GM10266 (cell line): ENCODE measurements around the gene MYOCOS.
"Not testable (repeated sequence)": the region's sequence is repeated elsewhere in the genome, so short reads cannot be mapped to it uniquely, and the experiment has no call there.

Experiments
- DNase-seq: peaks from one replicate; pipeline ENCODE4 v3.0.0; 2012; ENCODE audit errors: extremely low spot score
- TF ChIP-seq, protein P1 (sequence below): IDR thresholded peaks from 2 replicates; pipeline ENCODE4 v1.5.1; 2012; ENCODE audit warnings: mild to moderate bottlenecking, low read depth; ENCODE audit not compliant: control insufficient read depth, insufficient read depth; ENCODE audit errors: missing control alignments

The MYOCOS gene

DNA sequence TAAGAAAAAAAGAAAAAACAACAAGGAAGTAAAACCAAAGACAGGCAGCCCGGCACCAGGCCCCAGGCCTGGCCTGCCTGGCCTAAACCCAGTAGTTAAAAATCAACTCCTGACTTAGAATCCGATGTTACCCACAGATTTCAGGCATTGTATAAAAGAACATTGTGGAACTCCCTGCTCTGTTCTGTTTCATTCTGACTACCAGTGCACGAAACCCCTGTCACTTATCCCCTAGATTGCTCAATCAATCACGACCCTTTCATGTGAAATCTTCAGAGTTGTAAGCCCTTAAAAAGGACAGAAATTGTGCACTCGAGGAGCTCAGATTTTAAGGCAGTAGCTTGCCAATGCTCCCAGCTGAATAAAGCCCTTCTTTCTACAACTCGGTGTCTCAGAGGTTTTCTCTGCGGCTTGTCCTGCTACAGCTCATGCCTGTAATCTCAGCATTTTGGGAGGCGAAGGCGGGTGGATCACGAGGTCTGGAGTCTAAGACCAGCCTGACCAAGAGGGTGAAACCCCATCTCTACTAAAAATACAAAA, 15.6 kb upstream of the MYOCOS start:
- no peak for DNase-seq
- TF ChIP-seq, protein P1, sequence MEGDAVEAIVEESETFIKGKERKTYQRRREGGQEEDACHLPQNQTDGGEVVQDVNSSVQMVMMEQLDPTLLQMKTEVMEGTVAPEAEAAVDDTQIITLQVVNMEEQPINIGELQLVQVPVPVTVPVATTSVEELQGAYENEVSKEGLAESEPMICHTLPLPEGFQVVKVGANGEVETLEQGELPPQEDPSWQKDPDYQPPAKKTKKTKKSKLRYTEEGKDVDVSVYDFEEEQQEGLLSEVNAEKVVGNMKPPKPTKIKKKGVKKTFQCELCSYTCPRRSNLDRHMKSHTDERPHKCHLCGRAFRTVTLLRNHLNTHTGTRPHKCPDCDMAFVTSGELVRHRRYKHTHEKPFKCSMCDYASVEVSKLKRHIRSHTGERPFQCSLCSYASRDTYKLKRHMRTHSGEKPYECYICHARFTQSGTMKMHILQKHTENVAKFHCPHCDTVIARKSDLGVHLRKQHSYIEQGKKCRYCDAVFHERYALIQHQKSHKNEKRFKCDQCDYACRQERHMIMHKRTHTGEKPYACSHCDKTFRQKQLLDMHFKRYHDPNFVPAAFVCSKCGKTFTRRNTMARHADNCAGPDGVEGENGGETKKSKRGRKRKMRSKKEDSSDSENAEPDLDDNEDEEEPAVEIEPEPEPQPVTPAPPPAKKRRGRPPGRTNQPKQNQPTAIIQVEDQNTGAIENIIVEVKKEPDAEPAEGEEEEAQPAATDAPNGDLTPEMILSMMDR, result no peak

DNA sequence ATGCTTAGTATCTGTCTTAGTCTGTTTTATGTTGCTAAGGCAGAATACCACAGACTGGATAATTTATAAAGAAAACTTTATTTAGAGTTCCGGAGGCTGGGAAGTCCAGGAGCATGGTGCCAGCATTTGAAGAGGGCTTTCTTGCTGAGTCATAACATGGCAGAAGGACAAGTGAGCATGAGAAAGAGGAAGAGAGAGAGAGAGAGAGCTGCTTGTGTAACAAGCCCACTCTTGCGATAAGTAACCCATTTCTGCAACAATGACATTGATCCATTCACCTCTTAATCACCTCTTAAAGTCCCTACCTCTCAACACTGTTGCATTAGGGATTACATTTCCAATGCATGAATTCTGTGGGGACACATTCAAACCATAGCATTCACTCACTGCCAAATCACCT, 11.7 kb upstream of the MYOCOS start:
- DNase-seq, result no peak
- TF ChIP-seq, protein P1, result no peak

DNA sequence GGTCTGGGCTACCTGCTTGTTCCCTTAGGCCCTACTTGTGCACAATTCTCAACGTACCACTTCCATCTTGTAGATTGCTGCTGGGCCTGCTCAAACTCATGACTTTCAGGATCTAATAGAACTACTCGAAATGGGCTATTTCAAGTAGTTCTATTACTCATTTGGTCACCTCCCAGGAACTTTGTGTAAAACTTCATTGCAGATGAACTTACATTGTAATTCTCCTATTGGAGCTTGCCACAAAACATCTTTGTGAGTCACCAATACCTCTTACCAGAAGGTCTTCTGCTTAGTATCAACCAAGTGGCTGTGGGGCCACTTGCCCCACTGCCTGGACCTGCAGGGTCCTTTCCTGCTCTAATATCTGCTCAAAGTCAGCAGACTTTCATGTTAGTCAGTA, 10.7 kb upstream of the MYOCOS start:
- no peak for DNase-seq
- TF ChIP-seq, protein P1, result no peak

DNA sequence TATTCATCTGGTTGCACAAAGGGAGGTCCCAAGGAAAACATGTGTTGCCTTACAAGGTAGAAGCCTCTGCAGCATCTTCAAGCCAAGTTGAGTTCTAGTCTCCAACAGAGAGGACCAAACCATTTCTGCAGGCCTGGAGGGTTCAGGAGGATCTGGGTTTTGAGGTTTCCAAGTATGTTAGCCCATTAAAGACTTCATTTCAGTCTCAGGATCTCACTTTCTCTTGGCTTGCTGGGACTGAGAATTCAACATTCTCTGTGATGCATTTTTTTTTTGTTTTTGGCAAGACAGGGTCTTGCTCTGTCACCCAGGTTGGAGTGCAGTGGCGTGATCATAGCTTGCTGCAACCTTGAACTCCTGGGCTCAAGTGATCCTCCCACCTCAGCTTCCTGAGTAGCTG, 8.8 kb upstream of the MYOCOS start:
- DNase-seq, result no peak
- TF ChIP-seq, protein P1, result no peak

DNA sequence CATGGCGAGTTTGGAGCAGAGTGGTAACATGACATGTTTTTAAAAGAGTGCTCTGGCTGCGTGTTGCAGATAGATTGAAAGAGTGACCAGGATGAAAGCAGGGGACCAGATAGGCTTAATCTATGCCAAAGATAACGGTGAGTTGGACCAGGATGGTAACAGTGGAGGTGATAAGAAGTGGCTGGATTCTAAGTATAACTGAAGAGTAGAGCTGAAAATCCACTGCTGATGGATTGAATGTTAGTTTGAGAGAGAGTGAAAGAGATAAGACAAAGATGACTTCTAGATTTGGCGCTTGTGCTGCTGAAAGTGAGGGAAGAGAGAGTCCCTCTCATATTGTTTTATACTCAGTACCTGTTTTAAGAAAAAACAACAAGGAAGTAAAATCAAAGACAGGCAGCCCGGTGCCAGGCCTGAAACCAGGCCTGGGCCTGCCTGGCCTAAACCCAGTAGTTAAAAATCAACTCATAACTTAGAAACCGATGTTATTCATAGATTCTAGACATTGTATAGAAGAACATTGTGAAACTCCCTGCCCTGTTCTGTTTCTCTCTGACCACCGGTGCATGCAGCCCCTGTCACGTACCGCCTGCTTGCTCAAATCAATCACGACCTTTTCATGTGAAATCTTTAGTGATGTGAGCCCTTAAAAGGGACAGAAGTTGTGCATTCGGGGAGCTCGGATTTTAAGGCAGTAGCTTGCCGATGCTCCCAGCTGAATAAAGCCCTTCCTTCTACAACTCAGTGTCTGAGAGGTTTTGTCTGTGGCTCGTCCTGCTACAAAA, 6.7 kb upstream of the MYOCOS start:
- DNase-seq, result not testable (repeated sequence)

DNA sequence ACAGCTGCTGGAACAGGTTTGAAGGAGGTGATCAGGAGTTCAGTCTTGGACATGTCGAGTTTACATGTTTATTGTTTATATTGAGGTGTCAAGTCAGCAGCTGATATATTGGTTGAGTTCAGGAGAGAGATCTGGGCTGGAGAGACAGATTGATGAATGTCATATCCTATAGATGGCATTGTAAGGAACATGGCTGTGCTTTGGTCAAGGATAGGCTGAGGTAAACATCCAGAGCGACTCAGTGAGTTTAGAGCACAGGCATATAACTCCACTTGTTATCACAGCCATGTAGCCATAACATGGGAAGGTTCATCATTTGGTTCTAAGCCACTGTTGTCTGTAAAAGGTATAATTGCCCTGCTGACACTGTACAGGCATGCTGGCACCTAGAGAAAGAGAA, 5.5 kb upstream of the MYOCOS start:
- TF ChIP-seq, protein P1, result no peak
- no peak for DNase-seq

DNA sequence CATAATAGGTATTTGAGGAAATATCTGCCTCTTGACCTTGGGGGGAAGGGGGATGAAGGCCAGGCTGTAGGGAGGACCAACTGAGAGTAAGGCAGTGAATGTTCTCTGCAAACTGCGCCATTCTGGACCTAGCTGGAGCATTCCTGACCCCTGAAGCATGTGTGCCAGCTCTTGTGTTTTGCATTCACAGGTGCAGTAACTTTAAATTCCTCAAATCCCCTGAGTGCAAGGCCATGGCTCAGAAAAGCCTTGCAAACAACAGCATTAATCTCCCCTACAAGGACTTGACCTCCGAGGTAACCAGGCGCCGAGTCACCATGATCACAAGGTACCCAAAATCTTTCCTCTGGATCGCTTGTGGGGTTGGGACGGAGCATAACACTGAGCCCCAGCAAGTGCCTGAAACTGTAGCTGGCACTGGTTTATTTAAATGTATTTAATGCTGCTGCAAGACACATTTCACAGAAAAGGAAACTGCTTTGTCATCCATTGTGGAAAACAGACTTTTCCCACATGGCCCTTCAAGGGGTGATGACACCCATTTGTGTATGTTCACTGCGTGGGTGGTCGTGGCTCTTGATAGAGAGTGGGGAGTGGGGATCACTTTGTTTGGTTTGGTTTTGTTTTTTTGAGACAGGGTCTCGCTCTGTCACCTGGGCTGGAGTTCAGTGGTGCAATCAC, 1.7 kb downstream of the MYOCOS start:
- TF ChIP-seq, protein P1, result no peak
- no peak for DNase-seq

DNA sequence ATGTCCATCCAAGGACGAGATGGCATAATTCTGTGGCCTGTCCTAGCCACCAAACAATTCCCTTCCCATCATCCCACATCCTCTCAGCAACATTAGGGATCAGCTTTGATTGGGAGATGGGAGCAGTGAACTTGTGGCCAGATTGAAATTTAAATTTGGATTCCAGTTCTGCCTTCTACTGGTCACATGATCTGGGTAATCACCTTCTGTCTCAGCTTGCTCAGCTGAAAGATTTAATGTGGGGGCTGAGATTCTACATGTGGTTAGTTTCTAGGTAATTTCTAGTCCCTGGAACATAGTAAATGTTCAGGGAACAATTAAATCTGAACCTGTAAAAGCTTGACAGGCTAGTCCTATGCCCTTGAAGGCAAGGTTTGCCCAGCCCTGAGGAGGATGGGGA, 3.2 kb downstream of the MYOCOS start:
- TF ChIP-seq, protein P1, result no peak

More for the DNA sequence above, 3.2 kb downstream of the MYOCOS start:
- no peak for DNase-seq
